HG02610 (cell line): Measurements from ENCODE around the gene RFPL2.
"Not testable (repeated sequence)": the region's sequence is repeated elsewhere in the genome, so short reads cannot be mapped to it uniquely, and the experiment has no call there.

ENCODE experiments used
- ATAC-seq: cut with Tn5 transposase; IDR thresholded peaks from one replicate; pipeline ENCODE4 v1.9.1; 2021; ENCODE audit warnings: mild to moderate bottlenecking, moderate library complexity; ENCODE audit not compliant: unreplicated experiment

RFPL2 gene

GRCh38 chr22:32175115-32175514, 29.8 kb downstream of the RFPL2 start:
- ATAC-seq = no peak

- ATAC-seq = no peak
These were observed 39.2 kb downstream of the RFPL2 start for GRCh38 chr22:32165681-32166080.

- no peak for ATAC-seq
These were observed 40.6 kb downstream of the RFPL2 start for GRCh38 chr22:32164075-32164860.

GRCh38 chr22:32160411-32160810, 44.5 kb downstream of the RFPL2 start:
- ATAC-seq = not testable (repeated sequence)

- no peak for ATAC-seq
These were observed 46.0 kb downstream of the RFPL2 start, which contains the start of gene C22orf42 for GRCh38 chr22:32158712-32159533. Gene C22orf42, minus strand, starts transcription at chr22:32159303. Its CDS starts 88 bp downstream, at chr22:32159215.

GRCh38 chr22:32157632-32158031, 47.2 kb downstream of the RFPL2 start:
- ATAC-seq = not testable (repeated sequence)

- ATAC-seq = not testable (repeated sequence)
These were observed 50.1 kb downstream of the RFPL2 start for GRCh38 chr22:32154727-32155126.

- ATAC-seq = not testable (repeated sequence)
These were observed 53.2 kb downstream of the RFPL2 start for GRCh38 chr22:32151641-32152040.

GRCh38 chr22:32150647-32151046, 54.2 kb downstream of the RFPL2 start:
- not testable (repeated sequence) for ATAC-seq

GRCh38 chr22:32148372-32148771, 56.5 kb downstream of the RFPL2 start:
- not testable (repeated sequence) for ATAC-seq

GRCh38 chr22:32147128-32147527, 57.7 kb downstream of the RFPL2 start:
- not testable (repeated sequence) for ATAC-seq

GRCh38 chr22:32144496-32145274, 60.2 kb downstream of the RFPL2 start:
- no peak for ATAC-seq

GRCh38 chr22:32142600-32142999, 62.3 kb downstream of the RFPL2 start:
- no peak for ATAC-seq

- not testable (repeated sequence) for ATAC-seq
These were observed 64.2 kb downstream of the RFPL2 start for GRCh38 chr22:32140688-32141087.
